Non-pigmented ciliary epithelial cell (primary cell): ENCODE measurements around the gene ALDH1A2.
"Not testable (repeated sequence)": the region's sequence is repeated elsewhere in the genome, so short reads cannot be mapped to it uniquely, and the experiment has no call there.

ENCODE experiments used
- DNase-seq: peaks from one replicate; pipeline ENCODE4 v3.0.0-alpha.2; 2010; ENCODE audit warnings: low read depth

Gene ALDH1A2

DNA sequence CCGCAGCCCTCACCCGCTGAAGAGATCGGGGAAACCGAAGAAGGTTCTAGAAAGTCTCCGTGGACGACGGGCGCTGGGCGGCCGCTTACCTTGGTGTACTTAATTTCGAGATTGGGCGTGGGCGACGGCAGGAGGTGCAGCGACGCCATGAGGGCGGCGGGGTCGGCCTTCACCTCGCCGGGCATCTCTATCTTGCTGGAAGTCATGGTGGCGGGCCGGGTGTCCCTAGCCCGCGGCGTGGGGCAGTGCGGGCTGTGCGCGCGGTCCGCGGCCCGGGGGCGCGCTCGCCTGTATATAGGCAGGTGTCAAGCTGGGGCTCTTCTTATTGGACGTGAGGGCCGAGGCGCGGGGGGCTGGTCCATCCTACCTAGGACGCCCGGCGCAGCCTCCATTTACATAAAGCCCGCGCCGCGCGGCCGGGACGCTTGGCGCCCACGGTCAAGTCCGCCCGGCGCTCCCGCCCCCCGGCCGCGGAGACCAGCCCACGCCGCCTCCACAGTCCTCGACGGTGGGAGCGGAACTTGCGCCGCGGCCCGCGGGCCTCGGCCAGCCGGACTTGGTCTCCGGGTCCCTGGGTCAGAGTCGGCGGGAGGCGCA lies at the start of gene ALDH1A2:
Gene ALDH1A2, minus strand, starts transcription at position 267 of the 597 bp plus-strand sequence. Its CDS starts 61 bp downstream, at position 206.
- no peak for DNase-seq

GRCh38 chr15:58114812-58115211 lies 49.3 kb upstream of the ALDH1A2 start:
- no peak for DNase-seq

DNA sequence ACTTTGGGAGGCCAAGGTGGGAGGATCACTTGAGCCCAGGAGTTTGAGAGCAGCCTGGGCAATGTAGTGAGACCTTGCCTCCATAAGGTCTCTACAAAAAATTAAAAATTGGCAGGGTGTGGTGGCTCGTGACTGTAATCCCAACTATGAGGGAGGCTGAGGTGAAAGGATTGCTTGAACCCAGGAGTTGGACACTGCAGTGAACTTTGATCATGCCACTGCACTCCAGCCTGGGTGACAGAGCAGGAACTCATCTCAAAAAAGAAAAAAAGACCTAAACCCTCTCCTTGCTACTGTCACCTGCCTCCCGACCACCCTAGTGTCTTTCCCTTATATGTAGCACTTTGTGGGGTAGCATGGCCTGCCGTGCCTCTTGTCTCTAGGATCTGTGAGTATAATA lies 48.9 kb upstream of the ALDH1A2 start:
- no peak for DNase-seq

- DNase-seq = not testable (repeated sequence)
Measured at GRCh38 chr15:58113358-58113757, 47.8 kb upstream of the ALDH1A2 start.

DNA sequence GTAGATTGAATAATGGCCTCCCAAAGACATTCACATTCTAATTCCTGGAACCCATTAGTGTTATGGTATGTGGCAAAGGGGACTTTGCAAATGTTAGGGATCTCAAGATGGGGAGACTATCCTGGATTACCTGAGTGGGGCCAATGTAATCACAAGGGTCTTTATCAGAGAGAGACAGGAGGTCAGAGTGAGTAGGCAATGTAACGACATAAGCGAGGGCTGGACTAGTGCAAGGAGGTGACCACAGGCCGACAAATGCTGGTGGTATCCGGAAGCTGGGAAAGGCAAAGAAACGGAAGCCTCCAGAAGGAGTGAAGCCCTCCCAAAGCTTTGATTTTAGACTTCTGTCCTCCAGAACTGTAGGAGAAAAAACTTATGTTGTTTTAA lies 46.2 kb upstream of the ALDH1A2 start:
- DNase-seq = no peak

DNA sequence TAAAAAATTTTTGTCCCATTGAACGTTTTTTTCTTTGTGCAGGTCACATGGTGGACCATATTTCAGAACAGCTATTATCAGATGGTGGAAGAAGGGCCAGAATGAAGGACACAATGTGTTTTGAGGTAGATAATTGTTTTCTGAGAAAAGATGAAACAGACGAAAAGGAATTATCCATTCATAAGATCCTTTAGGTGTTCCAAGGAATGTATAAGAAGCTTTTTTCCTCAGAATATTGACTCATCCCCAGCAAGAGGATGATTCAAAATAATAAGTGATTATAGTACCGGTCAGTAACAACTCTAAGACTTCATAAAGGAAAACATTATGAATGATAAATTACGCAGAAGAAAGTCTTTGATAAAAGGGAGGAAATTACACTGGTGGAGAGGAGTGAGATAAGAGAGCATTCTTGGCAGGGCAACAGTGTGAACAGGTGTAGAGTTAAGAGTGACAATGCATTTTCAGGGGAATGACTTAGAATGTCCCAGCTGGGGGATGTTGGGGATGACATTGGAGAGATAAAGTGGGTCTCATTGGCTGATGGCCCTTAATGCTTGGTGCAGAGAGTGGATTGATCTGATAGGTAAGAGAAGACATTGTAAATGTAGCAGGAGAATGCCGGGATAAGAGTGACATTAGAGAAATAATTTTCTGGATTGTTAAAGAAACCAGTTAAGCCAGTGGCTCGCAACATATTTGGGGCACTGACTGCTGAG lies 45.6 kb upstream of the ALDH1A2 start:
- no peak for DNase-seq

DNA sequence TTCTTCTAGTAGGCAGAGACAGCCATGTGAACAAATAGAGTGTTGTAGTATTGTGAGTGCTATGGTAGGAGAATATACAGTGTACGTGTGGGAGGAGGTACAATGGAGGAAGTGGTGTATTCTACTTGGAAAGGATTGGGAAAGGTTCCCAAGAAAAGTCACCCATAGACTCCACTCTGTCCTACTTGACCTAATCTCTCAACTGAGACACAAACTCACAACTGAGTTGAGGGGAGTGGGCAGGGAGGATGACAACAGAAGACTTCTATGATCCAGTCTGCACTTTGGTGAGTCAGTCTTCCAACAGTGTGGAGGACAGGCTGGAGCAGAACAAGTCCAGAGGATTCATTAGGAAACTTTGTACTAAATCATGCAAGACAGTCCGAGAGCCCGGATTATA lies 43.9 kb upstream of the ALDH1A2 start:
- no peak for DNase-seq

- DNase-seq = no peak
Measured at GRCh38 chr15:58108117-58108516, 42.6 kb upstream of the ALDH1A2 start.

GRCh38 chr15:58103482-58103881 lies 38.0 kb upstream of the ALDH1A2 start:
- no peak for DNase-seq

GRCh38 chr15:58096529-58097084 lies 31.1 kb upstream of the ALDH1A2 start:
- no peak for DNase-seq

GRCh38 chr15:58095415-58095814 lies 29.9 kb upstream of the ALDH1A2 start:
- DNase-seq = no peak

- no peak for DNase-seq
Measured at GRCh38 chr15:58087871-58088270, 22.4 kb upstream of the ALDH1A2 start.

GRCh38 chr15:58086491-58086890 lies 21.0 kb upstream of the ALDH1A2 start:
- no peak for DNase-seq

GRCh38 chr15:58083526-58083925 lies 18.0 kb upstream of the ALDH1A2 start:
- no peak for DNase-seq

- no peak for DNase-seq
Measured at GRCh38 chr15:58081891-58082290, 16.4 kb upstream of the ALDH1A2 start.

GRCh38 chr15:58081456-58081855 lies 15.9 kb upstream of the ALDH1A2 start:
- no peak for DNase-seq

DNA sequence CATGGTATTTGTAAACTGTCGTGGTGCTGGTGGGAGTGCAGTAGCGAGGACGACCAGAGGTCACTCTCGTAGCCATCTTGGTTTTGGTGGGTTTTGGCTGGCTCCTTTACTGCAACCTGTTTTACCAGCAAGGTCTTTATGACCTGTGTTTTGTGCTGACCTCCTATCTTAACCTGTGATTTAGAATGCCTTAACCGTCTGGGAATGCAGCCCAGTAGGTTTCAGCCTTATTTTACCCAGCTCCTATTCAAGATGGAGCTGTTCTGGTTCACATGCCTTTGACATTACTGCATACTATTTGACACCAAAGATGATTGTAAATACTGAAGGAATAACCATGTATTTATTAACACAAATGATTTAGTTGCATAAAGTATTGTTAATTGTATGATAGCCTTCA lies 15.4 kb upstream of the ALDH1A2 start:
- not testable (repeated sequence) for DNase-seq

DNA sequence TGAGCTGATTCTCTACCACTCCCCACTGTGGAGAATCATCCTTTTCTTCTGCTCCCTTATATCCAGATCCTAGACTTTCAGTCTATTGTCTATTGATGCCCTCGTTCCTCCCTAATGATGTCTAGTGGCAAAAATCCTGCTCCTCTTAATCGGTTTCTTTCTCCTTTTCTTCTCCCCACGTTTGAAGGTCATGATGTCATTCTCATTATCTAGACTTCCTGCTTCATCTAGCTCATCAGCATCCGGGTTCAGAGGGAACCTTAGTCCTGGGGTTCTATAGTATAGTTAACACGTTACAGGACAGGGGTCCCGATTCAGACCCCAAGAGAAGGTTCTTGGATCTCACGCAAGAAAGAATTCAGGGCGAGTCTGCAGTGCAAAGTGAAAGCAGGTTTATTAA lies 14.9 kb upstream of the ALDH1A2 start:
- DNase-seq = no peak

DNA sequence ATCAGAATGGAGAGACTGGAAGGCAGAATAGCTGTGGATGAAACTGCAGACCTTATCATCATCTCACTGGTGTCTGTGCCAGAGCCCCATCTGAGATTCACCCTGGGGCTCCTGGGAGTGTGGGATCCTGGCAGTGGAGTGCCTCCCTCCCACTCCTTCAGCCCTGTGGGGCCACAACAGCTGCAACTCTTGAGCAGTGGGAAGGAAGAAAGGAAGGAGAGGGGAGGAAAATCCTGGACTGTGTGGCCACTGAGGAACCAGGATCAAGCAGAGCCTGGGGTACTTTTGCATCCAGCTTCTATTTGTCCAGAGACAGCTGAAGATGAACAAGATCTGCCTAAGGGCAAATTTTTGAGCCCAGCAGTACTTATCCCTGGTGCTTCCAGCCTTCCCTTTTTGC lies 13.1 kb upstream of the ALDH1A2 start:
- DNase-seq = no peak

DNA sequence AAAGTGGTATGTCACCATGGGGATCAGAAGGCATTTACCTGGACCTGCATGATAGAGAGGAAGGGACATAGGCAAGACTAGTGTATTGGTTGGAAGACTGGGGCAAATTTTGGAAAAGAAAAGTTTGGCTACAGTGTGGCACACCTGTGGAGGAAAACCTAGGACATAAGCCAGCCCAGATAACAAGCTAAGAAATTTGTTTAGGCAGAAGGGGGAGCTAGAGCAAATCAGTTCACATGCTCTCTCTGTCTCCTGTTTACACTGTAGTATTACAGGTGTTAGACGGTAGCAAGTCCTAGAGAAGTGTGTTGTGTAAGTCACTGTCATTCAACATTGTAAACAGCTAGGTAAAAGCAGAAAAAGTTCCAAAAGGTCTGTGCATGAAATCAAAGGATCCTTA lies 11.9 kb upstream of the ALDH1A2 start:
- no peak for DNase-seq

- no peak for DNase-seq
Measured at GRCh38 chr15:58074452-58074851, 8.9 kb upstream of the ALDH1A2 start.

- DNase-seq = no peak
Measured at GRCh38 chr15:58070801-58071418, 5.4 kb upstream of the ALDH1A2 start.

GRCh38 chr15:58069008-58069407 lies 3.5 kb upstream of the ALDH1A2 start:
- no peak for DNase-seq
